Thoracic aorta (tissue), 2 donors: Measurements from ENCODE around the gene TPD52L1. TPM values are rescaled to one million over a fixed set of nuclear protein-coding genes. Genes with fewer than 3 reads are reported as not detected.

Experiments used
- ATAC-seq: fragments of 150-250 bp; one replicate; pipeline ENCODE4 v1.8.0; 2017; ENCODE audit warnings: low read depth; ENCODE audit not compliant: insufficient number of reproducible peaks, low FRiP score
- DNase-seq: peaks from one replicate; pipeline ENCODE4 v3.0.0-alpha.2; 2020; ENCODE audit warnings: low spot score
- H3K27ac ChIP-seq, 2 donors: fragments of 200-600 bp; sonication (generic); 1 replicate in 1 of 2; 2 replicates in 1 of 2; pipeline ENCODE4 v1.5.1; 2016; ENCODE audit warnings: mild to moderate bottlenecking in 2 of 2, moderate library complexity in 2 of 2
- H3K27me3 ChIP-seq: fragments of 200-600 bp; sonication (generic); replicated peaks from 2 replicates; pipeline ENCODE4 v1.6.0; 2016; ENCODE audit warnings: mild to moderate bottlenecking; ENCODE audit not compliant: insufficient read depth
- H3K36me3 ChIP-seq: fragments of 200-600 bp; sonication (generic); one replicate; pipeline ENCODE4 v1.5.1; 2016
- H3K4me1 ChIP-seq, 2 donors: fragments of 200-600 bp; sonication (generic); 1 replicate in 1 of 2; 2 replicates in 1 of 2; pipeline versions ENCODE4 v1.5.1 to v1.6.0; 2016; ENCODE audit warnings: low read depth in 2 of 2, mild to moderate bottlenecking in 1 of 2; ENCODE audit not compliant: control insufficient read depth in 1 of 2
- H3K4me3 ChIP-seq: fragments of 200-600 bp; sonication (generic); 2 replicates; pipeline ENCODE4 v1.5.1; 2016; ENCODE audit warnings: mild to moderate bottlenecking
- H3K9me3 ChIP-seq: fragments of 200-600 bp; sonication (generic); 2 replicates; pipeline ENCODE4 v1.5.1; 2016
- total RNA-seq, 2 donors: library from RNA; depleted of rRNA; stranded (reverse); fragments of >200 nt; gene quantifications; one replicate each; pipeline versions ENCODE4 v1.1.0 to v1.2.3, GENCODE V29; 2016
- TF ChIP-seq, protein P1 (sequence below): fragments of 200-600 bp; sonication (generic); IDR thresholded peaks from one replicate; pipeline ENCODE4 v1.5.1; 2019; ENCODE audit warnings: antibody characterized with exemption

TPD52L1 gene
- total RNA-seq, 2 donors from 2014 or later, result 37.1 to 73.5 TPM

DNA sequence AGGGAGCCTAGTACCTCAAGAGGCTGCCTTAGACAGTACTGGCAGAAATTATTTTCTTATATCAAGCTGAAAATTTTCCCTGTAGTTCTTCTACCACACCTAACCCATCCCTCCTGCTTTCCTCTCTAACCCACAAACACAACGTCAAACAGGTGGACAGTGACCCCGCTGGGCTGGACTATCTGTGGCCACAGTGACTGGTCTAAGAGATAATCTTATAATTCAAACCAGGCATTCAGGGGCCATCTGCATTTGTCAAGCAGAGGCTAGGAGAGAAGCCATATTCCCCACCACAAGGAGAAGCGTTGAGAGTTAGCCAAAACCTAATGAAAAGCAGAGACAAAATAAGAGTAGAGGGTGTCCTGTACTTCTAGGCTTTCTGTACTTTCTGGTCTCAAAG, 140.0 kb downstream of the TPD52L1 start:
- Histone ChIP-seq H3K4me1 (peaks cover 24 to 29% of the 10 kb centered on the region in 2 donors), H3K27me3 (no peaks in the 10 kb centered on the region), H3K9me3 (no peaks in the 10 kb centered on the region), H3K27ac (no peak overlapping the region), H3K36me3 (peaks cover 8% of the 10 kb centered on the region), H3K4me3 (no peak overlapping the region)
- no peak for ATAC-seq
- TF ChIP-seq, protein P1, sequence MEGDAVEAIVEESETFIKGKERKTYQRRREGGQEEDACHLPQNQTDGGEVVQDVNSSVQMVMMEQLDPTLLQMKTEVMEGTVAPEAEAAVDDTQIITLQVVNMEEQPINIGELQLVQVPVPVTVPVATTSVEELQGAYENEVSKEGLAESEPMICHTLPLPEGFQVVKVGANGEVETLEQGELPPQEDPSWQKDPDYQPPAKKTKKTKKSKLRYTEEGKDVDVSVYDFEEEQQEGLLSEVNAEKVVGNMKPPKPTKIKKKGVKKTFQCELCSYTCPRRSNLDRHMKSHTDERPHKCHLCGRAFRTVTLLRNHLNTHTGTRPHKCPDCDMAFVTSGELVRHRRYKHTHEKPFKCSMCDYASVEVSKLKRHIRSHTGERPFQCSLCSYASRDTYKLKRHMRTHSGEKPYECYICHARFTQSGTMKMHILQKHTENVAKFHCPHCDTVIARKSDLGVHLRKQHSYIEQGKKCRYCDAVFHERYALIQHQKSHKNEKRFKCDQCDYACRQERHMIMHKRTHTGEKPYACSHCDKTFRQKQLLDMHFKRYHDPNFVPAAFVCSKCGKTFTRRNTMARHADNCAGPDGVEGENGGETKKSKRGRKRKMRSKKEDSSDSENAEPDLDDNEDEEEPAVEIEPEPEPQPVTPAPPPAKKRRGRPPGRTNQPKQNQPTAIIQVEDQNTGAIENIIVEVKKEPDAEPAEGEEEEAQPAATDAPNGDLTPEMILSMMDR, result no peak
- no peak for DNase-seq

DNA sequence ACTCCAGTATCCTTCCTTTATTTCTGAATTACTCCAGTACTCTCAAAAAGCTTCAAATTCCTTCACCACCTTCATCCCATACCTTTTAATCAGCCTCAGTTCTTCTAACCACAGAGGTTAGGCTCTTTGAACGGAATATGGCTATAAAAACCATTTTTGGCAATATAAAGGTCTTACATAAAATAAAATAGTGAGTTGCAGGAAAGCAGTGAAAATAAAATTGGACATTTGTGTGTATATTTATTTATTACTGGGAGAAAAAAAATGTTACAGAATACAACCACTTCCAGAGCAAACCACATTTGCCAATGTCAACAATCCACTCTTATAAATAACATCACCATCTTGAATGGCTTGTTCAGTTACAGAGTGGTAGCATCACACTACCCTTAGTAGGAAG, 140.5 kb downstream of the TPD52L1 start:
- peaks cover 13% of the 10 kb centered on the region for H3K36me3 ChIP-seq

DNA sequence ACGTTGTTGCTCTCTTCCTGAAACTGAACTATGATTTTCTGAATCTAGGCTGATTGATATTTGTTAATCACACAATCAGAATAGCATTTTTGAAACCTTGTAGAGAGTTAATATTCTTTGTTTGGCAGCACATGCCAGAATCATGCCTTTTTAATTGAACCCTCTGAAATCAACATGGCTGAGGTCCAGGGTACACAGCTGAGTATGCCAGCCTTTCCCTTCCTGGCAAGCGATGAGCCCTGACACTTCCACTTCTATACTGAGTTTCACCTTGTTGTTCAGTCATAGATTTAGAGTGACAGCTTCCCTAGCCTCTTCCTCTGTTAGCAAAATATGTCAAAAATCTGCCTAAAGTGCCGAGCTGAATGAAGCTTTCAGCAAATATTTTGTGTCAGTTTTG, 141.4 kb downstream of the TPD52L1 start:
- no peak for DNase-seq
- no peak for ATAC-seq
- peak overlapping the region in 1 of 2 donors; percentile 9 for H3K27ac ChIP-seq
- no peak overlapping the region for H3K4me3 ChIP-seq
- H3K9me3 ChIP-seq, result no peaks in the 10 kb centered on the region
- TF ChIP-seq, protein P1, result no peak
- H3K4me1 ChIP-seq, result peaks cover 24 to 35% of the 10 kb centered on the region in 2 donors
- no peaks in the 10 kb centered on the region for H3K27me3 ChIP-seq
- peaks cover 15% of the 10 kb centered on the region for H3K36me3 ChIP-seq

More for the DNA sequence above, 140.5 kb downstream of the TPD52L1 start:
- no peak overlapping the region for H3K4me3 ChIP-seq
- TF ChIP-seq, protein P1, result no peak
- H3K9me3 ChIP-seq, result no peaks in the 10 kb centered on the region
- H3K27me3 ChIP-seq, result no peaks in the 10 kb centered on the region
- no peak for ATAC-seq
- DNase-seq, result no peak
- no peak overlapping the region for H3K27ac ChIP-seq
- peaks cover 24 to 29% of the 10 kb centered on the region in 2 donors for H3K4me1 ChIP-seq

DNA sequence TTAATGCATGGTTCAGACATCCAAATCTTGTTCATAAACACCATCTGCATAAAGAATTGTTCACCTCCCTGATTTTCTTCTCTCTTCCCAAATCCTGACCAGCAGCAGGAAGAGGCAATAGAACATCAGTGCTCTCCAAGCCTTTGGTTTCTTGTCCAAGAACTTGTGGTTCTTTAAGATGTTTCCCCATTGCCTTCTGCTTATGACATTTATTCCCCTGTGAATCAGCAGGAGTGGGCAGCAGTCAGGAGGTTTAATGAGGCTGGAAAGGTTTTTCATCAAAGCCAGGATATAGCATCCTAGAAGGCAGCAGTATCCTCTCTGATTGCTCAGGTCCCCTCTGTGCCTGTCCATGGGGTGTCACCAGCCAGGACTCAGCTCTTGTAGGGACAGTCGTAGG, 142.9 kb downstream of the TPD52L1 start:
- H3K36me3 ChIP-seq, result peaks cover 15% of the 10 kb centered on the region
- DNase-seq (no peak), ATAC-seq (no peak)
- H3K4me3 ChIP-seq, result no peak overlapping the region
- peaks cover 30 to 43% of the 10 kb centered on the region in 2 donors for H3K4me1 ChIP-seq
- no peaks in the 10 kb centered on the region for H3K27me3 ChIP-seq
- TF ChIP-seq, protein P1, result no peak
- no peak overlapping the region for H3K27ac ChIP-seq
- H3K9me3 ChIP-seq, result no peaks in the 10 kb centered on the region

DNA sequence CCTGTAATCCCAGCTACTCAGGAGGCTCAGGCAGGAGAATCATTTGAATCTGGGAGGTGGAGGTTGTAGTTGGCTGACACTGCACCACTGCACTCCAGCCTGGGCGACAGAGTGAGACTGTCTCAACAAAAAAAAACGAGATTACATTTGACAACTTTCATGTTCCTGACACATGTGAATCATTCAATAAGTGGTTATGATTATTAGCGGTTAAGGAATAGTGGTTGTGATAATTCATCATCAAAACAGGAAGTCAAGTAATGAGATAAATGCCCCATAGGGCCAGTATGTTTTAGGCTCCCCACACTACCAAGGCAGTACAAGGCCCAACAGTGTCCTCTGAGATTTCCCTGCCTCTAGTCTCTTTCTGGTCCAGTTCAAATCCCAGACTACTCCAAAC, 145.7 kb downstream of the TPD52L1 start:
- H3K4me3 ChIP-seq, result no peak overlapping the region
- peaks cover 26 to 38% of the 10 kb centered on the region in 2 donors for H3K4me1 ChIP-seq
- H3K27ac ChIP-seq, result no peak overlapping the region
- DNase-seq (no peak), ATAC-seq (no peak)
- H3K9me3 ChIP-seq, result no peaks in the 10 kb centered on the region
- TF ChIP-seq, protein P1, result no peak
- H3K27me3 ChIP-seq, result no peaks in the 10 kb centered on the region
- peaks cover 7% of the 10 kb centered on the region for H3K36me3 ChIP-seq
